CD14-positive monocyte (primary cell): Measurements from ENCODE around the gene AP3D1. TPM values are rescaled to one million over a fixed set of nuclear protein-coding genes. Genes with fewer than 3 reads are reported as not detected.

Source experiments
- DNase-seq, 3 donors: peaks; one replicate each; pipeline ENCODE4 v3.0.0-alpha.2; 2011 to 2022
- H2AFZ ChIP-seq: 2 replicates; pipeline ENCODE4 v1.6.0; 2012; ENCODE audit warnings: mild to moderate bottlenecking, low read depth, low read length, inconsistent platforms; ENCODE audit not compliant: insufficient read depth, poor library complexity, severe bottlenecking
- H3K27ac ChIP-seq, 2 donors: 1 replicate in 1 of 2; 2 replicates in 1 of 2; pipeline ENCODE4 v1.5.1; 2012 to 2013; ENCODE audit warnings: low read length in 2 of 2, control low read depth in 1 of 2, inconsistent platforms in 1 of 2, low read depth in 1 of 2, mild to moderate bottlenecking in 1 of 2
- H3K27me3 ChIP-seq, 2 donors: one replicate each; pipeline versions ENCODE4 v1.6.0 to v1.6.1; 2011 to 2013; ENCODE audit warnings: low read length in 2 of 2; ENCODE audit not compliant: control insufficient read depth in 2 of 2, insufficient read depth in 2 of 2
- H3K36me3 ChIP-seq, 2 donors: replicated peaks in 1 of 2; 1 replicate in 1 of 2; 2 replicates in 1 of 2; pipeline versions ENCODE4 v1.5.1 to v1.6.1; 2012 to 2013; ENCODE audit warnings: low read length in 2 of 2, control low read depth in 1 of 2, inconsistent platforms in 1 of 2, mild to moderate bottlenecking in 1 of 2; ENCODE audit not compliant: insufficient read depth in 2 of 2, control insufficient read depth in 1 of 2
- H3K4me1 ChIP-seq, 2 donors: 1 replicate in 1 of 2; 2 replicates in 1 of 2; pipeline versions ENCODE4 v1.5.1 to v1.6.1; 2012 to 2013; ENCODE audit warnings: low read length in 2 of 2, control low read depth in 1 of 2, inconsistent platforms in 1 of 2, mild to moderate bottlenecking in 1 of 2, moderate library complexity in 1 of 2; ENCODE audit not compliant: insufficient read depth in 2 of 2, control insufficient read depth in 1 of 2
- H3K4me2 ChIP-seq: replicated peaks from 2 replicates; pipeline ENCODE3; 2012; ENCODE audit warnings: low read length, moderate library complexity, mild to moderate bottlenecking; ENCODE audit not compliant: poor library complexity, severe bottlenecking; ENCODE audit errors: extremely low read depth
- H3K4me3 ChIP-seq, 3 experiments: fragments of 200-600 bp in 1 of 3; sonication (generic) in 1 of 3; replicated peaks in 1 of 3; 1 replicate in 2 of 3; 2 replicates in 1 of 3; pipeline ENCODE4 v1.5.1; 2011 to 2013; ENCODE audit warnings: low read length in 3 of 3, mild to moderate bottlenecking in 3 of 3, control low read depth in 2 of 3, low read depth in 2 of 3, inconsistent platforms in 1 of 3, moderate library complexity in 1 of 3
- H3K79me2 ChIP-seq: 2 replicates; pipeline ENCODE4 v1.6.0; 2012; ENCODE audit warnings: mild to moderate bottlenecking, control low read depth, inconsistent platforms, low read length, moderate library complexity; ENCODE audit not compliant: insufficient read depth
- H3K9ac ChIP-seq: 2 replicates; pipeline ENCODE4 v1.6.0; 2017; ENCODE audit warnings: low read length, mild to moderate bottlenecking; ENCODE audit not compliant: insufficient read depth, poor library complexity, severe bottlenecking
- H3K9me3 ChIP-seq, 2 donors: replicated peaks in 1 of 2; 1 replicate in 1 of 2; 2 replicates in 1 of 2; pipeline versions ENCODE4 v1.5.1 to v1.6.1; 2012 to 2013; ENCODE audit warnings: low read length in 2 of 2, control low read depth in 1 of 2; ENCODE audit not compliant: control insufficient read depth in 1 of 2, insufficient read depth in 1 of 2
- H4K20me1 ChIP-seq: 2 replicates; pipeline ENCODE4 v1.6.0; 2012; ENCODE audit warnings: mild to moderate bottlenecking, low read length, control low read depth, moderate library complexity; ENCODE audit not compliant: insufficient read depth
- H3K27ac Mint-ChIP-seq, 7 donors: one replicate each; pipeline ENCODE4 v1.8.0; 2020; ENCODE audit warnings: mild to moderate bottlenecking in 7 of 7, mixed read lengths in 7 of 7, moderate library complexity in 6 of 7, inconsistent platforms in 2 of 7
- H3K27me3 Mint-ChIP-seq, 3 donors: one replicate each; pipeline ENCODE4 v1.8.0; 2021 to 2022; ENCODE audit warnings: low read depth in 3 of 3, mild to moderate bottlenecking in 3 of 3, mixed read lengths in 3 of 3, moderate library complexity in 3 of 3, inconsistent platforms in 1 of 3
- H3K36me3 Mint-ChIP-seq, 2 donors: one replicate each; pipeline ENCODE4 v1.8.0; 2020; ENCODE audit warnings: mixed read lengths in 2 of 2, inconsistent platforms in 1 of 2, mild to moderate bottlenecking in 1 of 2
- H3K4me1 Mint-ChIP-seq: one replicate; pipeline ENCODE4 v1.8.0; 2020; ENCODE audit warnings: mild to moderate bottlenecking, mixed read lengths
- H3K4me3 Mint-ChIP-seq, 2 donors: one replicate each; pipeline ENCODE4 v1.8.0; 2020; ENCODE audit warnings: mild to moderate bottlenecking in 2 of 2, mixed read lengths in 2 of 2, moderate library complexity in 1 of 2
- H3K9me3 Mint-ChIP-seq, 7 donors: one replicate each; pipeline ENCODE4 v1.8.0; 2020 to 2022; ENCODE audit warnings: mixed read lengths in 7 of 7, mild to moderate bottlenecking in 6 of 7, moderate library complexity in 6 of 7, inconsistent platforms in 2 of 7
- CTCF ChIP-seq: fragments of 200-600 bp; IDR thresholded peaks from one replicate; pipeline ENCODE4 v1.8.0; 2022; ENCODE audit warnings: antibody characterized with exemption, mild to moderate bottlenecking
- WGBS: methylation state at CpG from one replicate; pipeline ENCODE4 v1.1.5; 2013; ENCODE audit warnings: missing lambda C conversion rate; ENCODE audit not compliant: insufficient coverage; 5-methylcytosine and 5-hydroxymethylcytosine counted together
- intact Hi-C, 2 donors: fragments of 100-400 bp; cut with micrococcal nuclease; formaldehyde crosslinking; loops; one replicate each; pipeline versions ENCODE4 v1.15.0 to v1.15.1; 2023
- polyA plus RNA-seq, 3 donors: library from polyadenylated mRNA; depleted of rRNA in 1 of 3; unstranded in 2 of 3; stranded (reverse) in 1 of 3; fragments of 300-500 nt in 2 of 3; fragments of >200 nt in 1 of 3; fragmentation: Illumina TruSeq in 2 of 3; gene quantifications; 1 replicate in 2 of 3; 2 replicates in 1 of 3; pipeline ENCODE4 v1.2.3, GENCODE V29; 2012 to 2021

Gene AP3D1
- polyA plus RNA-seq, 3 donors, result 9.6 to 105 (median 12.4) TPM

GRCh38 chr19:2144190-2144589, 7.2 kb downstream of the AP3D1 start:
- 100% methylated on average over 10 of the region's 15 CpGs for WGBS
- no peaks in the 10 kb centered on the region for H3K9me3 Mint-ChIP-seq
- H3K4me1 Mint-ChIP-seq, result peaks cover 12% of the 10 kb centered on the region
- Histone ChIP-seq H3K9ac (no peak overlapping the region), H3K4me2 (no peak overlapping the region), H3K79me2 (peaks cover 100% of the 10 kb centered on the region), H3K27ac (no peak overlapping the region), H3K4me3 (no peak overlapping the region), H4K20me1 (peaks cover 97% of the 10 kb centered on the region), H3K4me1 (peaks cover 9 to 10% of the 10 kb centered on the region in 2 donors), H2AFZ (no peak overlapping the region), H3K27me3 (no peaks in the 10 kb centered on the region), H3K36me3 (peaks cover 22 to 46% of the 10 kb centered on the region in 2 donors), H3K9me3 (no peaks in the 10 kb centered on the region)
- intact Hi-C loops, result no loop called here
- TF ChIP-seq CTCF, result no peak
- H3K4me3 Mint-ChIP-seq, result no peak overlapping the region
- peaks cover 0 to 2% (median 1%) of the 10 kb centered on the region in 3 donors for H3K27me3 Mint-ChIP-seq
- no peak for DNase-seq
- peaks cover 12 to 57% of the 10 kb centered on the region in 2 donors for H3K36me3 Mint-ChIP-seq
- H3K27ac Mint-ChIP-seq, result peak overlapping the region in 3 of 7 donors; percentile 50 to 75 (median 66)

GRCh38 chr19:2142173-2142829, 9.1 kb downstream of the AP3D1 start:
- peaks cover 23 to 69% of the 10 kb centered on the region in 2 donors for H3K36me3 Mint-ChIP-seq
- H3K4me1 ChIP-seq, result no peaks in the 10 kb centered on the region
- 97% methylated on average over 10 of the region's 15 CpGs for WGBS
- no peaks in the 10 kb centered on the region for H3K9me3 Mint-ChIP-seq
- peaks cover 0 to 2% (median 1%) of the 10 kb centered on the region in 3 donors for H3K27me3 Mint-ChIP-seq
- H3K4me1 Mint-ChIP-seq, result peaks cover 3% of the 10 kb centered on the region
- TF ChIP-seq CTCF, result no peak
- no peak overlapping the region for H2AFZ ChIP-seq
- peaks cover 98% of the 10 kb centered on the region for H4K20me1 ChIP-seq
- H3K27ac Mint-ChIP-seq, result no peak overlapping the region
- H3K4me3 ChIP-seq, result no peak overlapping the region
- H3K79me2 ChIP-seq, result peaks cover 100% of the 10 kb centered on the region
- intact Hi-C loops, result no loop called here
- H3K27me3 ChIP-seq, result no peaks in the 10 kb centered on the region
- no peak overlapping the region for H3K9ac ChIP-seq
- no peak overlapping the region for H3K4me3 Mint-ChIP-seq
- H3K36me3 ChIP-seq, result peaks cover 36 to 60% of the 10 kb centered on the region in 2 donors
- H3K4me2 ChIP-seq, result no peak overlapping the region
- DNase-seq, result no peak
- no peak overlapping the region for H3K27ac ChIP-seq
- no peaks in the 10 kb centered on the region for H3K9me3 ChIP-seq
